GM23338 (cell line): ENCODE results near the gene TMEM139. TPM values are rescaled to one million over a fixed set of nuclear protein-coding genes. Genes with fewer than 3 reads are reported as not detected.
A peak's percentile ranks its signal among the peaks of the same experiment; 100 is the strongest.

Experiments used
- ATAC-seq: fragments of 200-7000 bp; cut with Tn5 transposase; 3 replicates; pipeline ENCODE4 v1.9.1; 2020
- DNase-seq: peaks from one replicate; pipeline ENCODE4 v3.0.0-alpha.2; 2015; ENCODE audit warnings: low spot score
- H2AFZ ChIP-seq: fragments of 200-600 bp; sonication (generic); 2 replicates; pipeline ENCODE4 v1.8.0; 2016; ENCODE audit warnings: antibody characterized with exemption, mild to moderate bottlenecking, moderate library complexity
- H3F3A ChIP-seq: fragments of 200-600 bp; sonication (generic); replicated peaks from 2 replicates; pipeline ENCODE4 v1.8.0; 2017; ENCODE audit warnings: antibody characterized with exemption, mixed run types, low read depth
- H3K27ac ChIP-seq: fragments of 200-600 bp; sonication (generic); 2 replicates; pipeline ENCODE4 v1.6.1; 2016; ENCODE audit warnings: low read depth
- H3K27me3 ChIP-seq: fragments of 200-600 bp; sonication (generic); 2 replicates; pipeline ENCODE4 v1.8.0; 2016; ENCODE audit warnings: mild to moderate bottlenecking, mixed run types, moderate library complexity; ENCODE audit not compliant: insufficient read depth
- H3K36me3 ChIP-seq: fragments of 200-600 bp; sonication (generic); 2 replicates; pipeline ENCODE4 v1.8.0; 2016; ENCODE audit warnings: mild to moderate bottlenecking; ENCODE audit not compliant: insufficient read depth
- H3K4me1 ChIP-seq: fragments of 200-600 bp; sonication (generic); 2 replicates; pipeline ENCODE4 v1.8.0; 2016; ENCODE audit warnings: mild to moderate bottlenecking, moderate library complexity; ENCODE audit not compliant: insufficient read depth
- H3K4me2 ChIP-seq: fragments of 200-600 bp; sonication (generic); 2 replicates; pipeline ENCODE4 v1.7.1; 2017; ENCODE audit warnings: mixed run types
- H3K4me3 ChIP-seq: fragments of 200-600 bp; sonication (generic); 2 replicates; pipeline ENCODE4 v1.6.1; 2016; ENCODE audit warnings: mixed run types
- H3K79me2 ChIP-seq: fragments of 200-600 bp; sonication (generic); replicated peaks from 2 replicates; pipeline ENCODE4 v1.8.0; 2017; ENCODE audit warnings: mild to moderate bottlenecking; ENCODE audit not compliant: insufficient read depth
- H3K9me2 ChIP-seq: fragments of 200-600 bp; sonication (generic); 2 replicates; pipeline ENCODE4 v1.8.0; 2017; ENCODE audit not compliant: insufficient read depth
- H4K20me1 ChIP-seq: fragments of 200-600 bp; sonication (generic); replicated peaks from 2 replicates; pipeline ENCODE4 v1.8.0; 2017; ENCODE audit warnings: mild to moderate bottlenecking; ENCODE audit not compliant: insufficient read depth
- H3K27ac Mint-ChIP-seq: 2 replicates; pipeline ENCODE4 v1.8.0; 2020; ENCODE audit warnings: inconsistent platforms, mild to moderate bottlenecking, moderate library complexity, mixed read lengths
- H3K27me3 Mint-ChIP-seq: 3 replicates; pipeline ENCODE4 v1.8.0; 2022; ENCODE audit warnings: low read depth, mild to moderate bottlenecking, moderate library complexity, mixed read lengths, inconsistent platforms; ENCODE audit not compliant: insufficient read depth, poor library complexity
- H3K36me3 Mint-ChIP-seq: 3 replicates; pipeline ENCODE4 v1.8.0; 2021; ENCODE audit warnings: low read depth, mild to moderate bottlenecking, inconsistent platforms, moderate library complexity, mixed read lengths
- H3K4me1 Mint-ChIP-seq: 3 replicates; pipeline ENCODE4 v1.8.0; 2020; ENCODE audit warnings: mild to moderate bottlenecking, inconsistent platforms, mixed read lengths
- H3K4me3 Mint-ChIP-seq: 3 replicates; pipeline ENCODE4 v1.8.0; 2021; ENCODE audit warnings: moderate library complexity, mild to moderate bottlenecking, inconsistent platforms, mixed read lengths
- H3K9me3 Mint-ChIP-seq: 3 replicates; pipeline ENCODE4 v1.8.0; 2020; ENCODE audit warnings: moderate library complexity, mild to moderate bottlenecking, inconsistent platforms, mixed read lengths
- CREB1 ChIP-seq: fragments of 250-450 bp; sonication (Bioruptor Pico); IDR thresholded peaks from 2 replicates; pipeline ENCODE4 v1.5.0; 2020; ENCODE audit warnings: low read depth, mild to moderate bottlenecking, moderate library complexity
- EZH2 ChIP-seq: fragments of 200-600 bp; sonication (generic); IDR thresholded peaks from one replicate; pipeline ENCODE4 v1.8.0; 2017; ENCODE audit warnings: antibody characterized with exemption, mild to moderate bottlenecking, low read depth; ENCODE audit not compliant: unreplicated experiment
- JUNB ChIP-seq: IDR thresholded peaks from one replicate; pipeline ENCODE4 v1.6.1; 2016; ENCODE audit warnings: antibody characterized with exemption; ENCODE audit not compliant: unreplicated experiment
- POLR2AphosphoS5 ChIP-seq: IDR thresholded peaks from 2 replicates; pipeline ENCODE4 v1.6.1; 2016; ENCODE audit warnings: antibody characterized with exemption, low read depth
- STAT1 ChIP-seq: IDR thresholded peaks from one replicate; pipeline ENCODE4 v1.6.1; 2016; ENCODE audit warnings: antibody characterized with exemption; ENCODE audit not compliant: unreplicated experiment
- polyA plus RNA-seq: library from polyadenylated mRNA; unstranded; fragments of >200 nt; fragmentation: Nextera tagmentation; extraction: Ambion mirVana; gene quantifications from 2 replicates; pipeline ENCODE4 v1.2.1, GENCODE V29; 2016
- total RNA-seq: library from RNA; depleted of rRNA; stranded (reverse); fragments of >200 nt; shearing (Covaris generic); gene quantifications from 2 replicates; pipeline ENCODE4 v1.2.3, GENCODE V29; 2014
- TF ChIP-seq, protein P1 (sequence below): IDR thresholded peaks from one replicate; pipeline ENCODE4 v1.6.1; 2018; ENCODE audit warnings: antibody characterized with exemption; ENCODE audit not compliant: unreplicated experiment
- TF ChIP-seq, protein P2 (sequence below): IDR thresholded peaks from 2 replicates; pipeline ENCODE4 v1.6.1; 2016; ENCODE audit warnings: antibody characterized with exemption
- TF ChIP-seq, protein P3 (sequence below): fragments of 250-450 bp; sonication (Bioruptor Pico); IDR thresholded peaks from 2 replicates; pipeline ENCODE4 v1.5.0; 2020; ENCODE audit warnings: mild to moderate bottlenecking, moderate library complexity
- TF ChIP-seq, protein P4 (sequence below), 2 experiments: fragments of 200-600 bp in 1 of 2; sonication (generic) in 1 of 2; conservative IDR thresholded peaks; 2 replicates each; pipeline versions ENCODE4 v1.5.1 to v1.6.1; 2016 to 2017; ENCODE audit warnings: antibody characterized with exemption in 2 of 2, low read depth in 2 of 2, mild to moderate bottlenecking in 2 of 2, moderate library complexity in 1 of 2

TMEM139 gene
- total and polyA plus RNA-seq, 2 experiments from 2014 or later = 3.3 to 3.6 TPM

DNA sequence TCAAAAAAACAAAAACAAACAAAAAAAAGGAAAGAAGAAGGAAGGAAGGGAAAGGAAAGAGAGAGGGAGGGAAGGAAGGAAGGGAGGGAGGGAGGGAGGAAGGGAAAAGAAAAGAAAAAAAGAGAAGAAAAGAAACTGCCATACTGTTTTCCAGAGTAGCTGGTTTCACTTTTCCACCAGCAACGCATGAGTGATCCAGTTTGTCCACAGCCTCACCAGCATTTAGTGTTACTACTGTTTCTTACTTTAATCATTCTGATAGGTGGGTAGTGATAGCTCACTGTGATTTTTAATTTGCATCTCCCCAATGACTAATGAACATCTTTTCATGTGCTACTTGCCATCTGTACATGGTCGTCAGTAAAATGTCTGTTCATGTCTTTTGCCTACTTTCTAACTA lies 11.9 kb upstream of the TMEM139 start (continued):
- TF ChIP-seq, protein P1, sequence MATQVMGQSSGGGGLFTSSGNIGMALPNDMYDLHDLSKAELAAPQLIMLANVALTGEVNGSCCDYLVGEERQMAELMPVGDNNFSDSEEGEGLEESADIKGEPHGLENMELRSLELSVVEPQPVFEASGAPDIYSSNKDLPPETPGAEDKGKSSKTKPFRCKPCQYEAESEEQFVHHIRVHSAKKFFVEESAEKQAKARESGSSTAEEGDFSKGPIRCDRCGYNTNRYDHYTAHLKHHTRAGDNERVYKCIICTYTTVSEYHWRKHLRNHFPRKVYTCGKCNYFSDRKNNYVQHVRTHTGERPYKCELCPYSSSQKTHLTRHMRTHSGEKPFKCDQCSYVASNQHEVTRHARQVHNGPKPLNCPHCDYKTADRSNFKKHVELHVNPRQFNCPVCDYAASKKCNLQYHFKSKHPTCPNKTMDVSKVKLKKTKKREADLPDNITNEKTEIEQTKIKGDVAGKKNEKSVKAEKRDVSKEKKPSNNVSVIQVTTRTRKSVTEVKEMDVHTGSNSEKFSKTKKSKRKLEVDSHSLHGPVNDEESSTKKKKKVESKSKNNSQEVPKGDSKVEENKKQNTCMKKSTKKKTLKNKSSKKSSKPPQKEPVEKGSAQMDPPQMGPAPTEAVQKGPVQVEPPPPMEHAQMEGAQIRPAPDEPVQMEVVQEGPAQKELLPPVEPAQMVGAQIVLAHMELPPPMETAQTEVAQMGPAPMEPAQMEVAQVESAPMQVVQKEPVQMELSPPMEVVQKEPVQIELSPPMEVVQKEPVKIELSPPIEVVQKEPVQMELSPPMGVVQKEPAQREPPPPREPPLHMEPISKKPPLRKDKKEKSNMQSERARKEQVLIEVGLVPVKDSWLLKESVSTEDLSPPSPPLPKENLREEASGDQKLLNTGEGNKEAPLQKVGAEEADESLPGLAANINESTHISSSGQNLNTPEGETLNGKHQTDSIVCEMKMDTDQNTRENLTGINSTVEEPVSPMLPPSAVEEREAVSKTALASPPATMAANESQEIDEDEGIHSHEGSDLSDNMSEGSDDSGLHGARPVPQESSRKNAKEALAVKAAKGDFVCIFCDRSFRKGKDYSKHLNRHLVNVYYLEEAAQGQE = no peak
- TF ChIP-seq JUNB (no peak), CREB1 (CRISPR knock-in tag) (no peak), POLR2AphosphoS5 (no peak)
- TF ChIP-seq, protein P2, sequence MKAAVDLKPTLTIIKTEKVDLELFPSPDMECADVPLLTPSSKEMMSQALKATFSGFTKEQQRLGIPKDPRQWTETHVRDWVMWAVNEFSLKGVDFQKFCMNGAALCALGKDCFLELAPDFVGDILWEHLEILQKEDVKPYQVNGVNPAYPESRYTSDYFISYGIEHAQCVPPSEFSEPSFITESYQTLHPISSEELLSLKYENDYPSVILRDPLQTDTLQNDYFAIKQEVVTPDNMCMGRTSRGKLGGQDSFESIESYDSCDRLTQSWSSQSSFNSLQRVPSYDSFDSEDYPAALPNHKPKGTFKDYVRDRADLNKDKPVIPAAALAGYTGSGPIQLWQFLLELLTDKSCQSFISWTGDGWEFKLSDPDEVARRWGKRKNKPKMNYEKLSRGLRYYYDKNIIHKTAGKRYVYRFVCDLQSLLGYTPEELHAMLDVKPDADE = no peak

DNA sequence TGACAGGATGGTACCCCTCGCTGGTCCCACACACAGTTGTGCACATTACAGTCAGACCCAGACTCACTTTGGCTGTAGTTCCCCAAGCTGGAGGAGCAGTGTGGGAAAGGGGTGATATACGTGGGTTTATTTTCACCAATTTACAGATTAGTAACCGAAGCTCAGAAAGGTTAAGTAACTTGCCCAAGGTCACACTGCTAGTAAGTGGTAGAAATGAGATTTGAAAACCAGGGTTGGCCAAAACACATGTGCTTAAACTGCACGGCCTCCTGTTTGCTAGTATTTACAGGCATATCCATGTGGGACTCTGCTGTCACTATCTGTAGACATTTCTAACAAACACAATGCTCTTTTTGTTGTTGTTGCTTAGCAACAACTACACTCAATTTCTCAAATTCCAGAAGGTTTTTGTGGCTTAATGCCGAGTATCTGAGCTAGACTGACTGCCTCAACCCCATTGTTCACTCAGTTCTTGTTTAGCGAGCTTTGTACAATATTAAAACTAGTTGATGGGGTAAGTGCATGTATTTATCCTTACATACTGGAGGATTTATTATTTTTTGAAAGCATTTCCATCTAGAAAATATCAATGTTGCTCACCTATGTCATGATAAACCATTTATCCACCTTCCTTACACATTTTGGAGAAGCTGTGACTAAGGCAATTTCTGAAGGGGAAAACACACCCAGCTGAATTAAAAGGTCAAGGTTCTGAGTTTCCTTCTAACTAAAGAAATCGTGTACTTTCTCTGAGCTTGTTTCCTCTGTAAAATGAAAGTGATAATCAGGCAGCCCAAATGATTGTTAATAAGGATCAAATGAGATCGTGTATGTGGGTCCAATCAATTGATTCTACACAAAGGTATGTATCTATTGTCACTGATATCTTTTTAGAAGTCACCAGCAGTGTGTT lies 5.3 kb upstream of the TMEM139 start:
- Histone ChIP-seq H3K27ac (no peak overlapping the region), H3K4me3 (no peak overlapping the region)

More for the DNA sequence above, 5.3 kb upstream of the TMEM139 start:
- ATAC-seq (no peak), DNase-seq (peak; percentile 48)
- Mint-ChIP-seq H3K4me3 (no peak overlapping the region), H3K27ac (no peak overlapping the region), H3K36me3 (no peaks in the 10 kb centered on the region), H3K9me3 (no peaks in the 10 kb centered on the region), H3K27me3 (peaks cover 5% of the 10 kb centered on the region), H3K4me1 (peaks cover 20% of the 10 kb centered on the region)
- H3F3A ChIP-seq = peaks cover 7% of the 10 kb centered on the region; the same call in 1 of the 2 replicates
- H3K9me2 ChIP-seq = no peaks in the 10 kb centered on the region
- H3K4me2 ChIP-seq = no peak overlapping the region
- H3K36me3 ChIP-seq = no peaks in the 10 kb centered on the region
- no peaks in the 10 kb centered on the region for H4K20me1 ChIP-seq
- H3K27me3 ChIP-seq = no peaks in the 10 kb centered on the region
- no peaks in the 10 kb centered on the region for H3K79me2 ChIP-seq
- no peak overlapping the region for H2AFZ ChIP-seq
- peaks cover 17% of the 10 kb centered on the region for H3K4me1 ChIP-seq
- TF ChIP-seq POLR2AphosphoS5 = no peak
- TF ChIP-seq CREB1 (CRISPR knock-in tag) = no peak
- TF ChIP-seq, protein P3, sequence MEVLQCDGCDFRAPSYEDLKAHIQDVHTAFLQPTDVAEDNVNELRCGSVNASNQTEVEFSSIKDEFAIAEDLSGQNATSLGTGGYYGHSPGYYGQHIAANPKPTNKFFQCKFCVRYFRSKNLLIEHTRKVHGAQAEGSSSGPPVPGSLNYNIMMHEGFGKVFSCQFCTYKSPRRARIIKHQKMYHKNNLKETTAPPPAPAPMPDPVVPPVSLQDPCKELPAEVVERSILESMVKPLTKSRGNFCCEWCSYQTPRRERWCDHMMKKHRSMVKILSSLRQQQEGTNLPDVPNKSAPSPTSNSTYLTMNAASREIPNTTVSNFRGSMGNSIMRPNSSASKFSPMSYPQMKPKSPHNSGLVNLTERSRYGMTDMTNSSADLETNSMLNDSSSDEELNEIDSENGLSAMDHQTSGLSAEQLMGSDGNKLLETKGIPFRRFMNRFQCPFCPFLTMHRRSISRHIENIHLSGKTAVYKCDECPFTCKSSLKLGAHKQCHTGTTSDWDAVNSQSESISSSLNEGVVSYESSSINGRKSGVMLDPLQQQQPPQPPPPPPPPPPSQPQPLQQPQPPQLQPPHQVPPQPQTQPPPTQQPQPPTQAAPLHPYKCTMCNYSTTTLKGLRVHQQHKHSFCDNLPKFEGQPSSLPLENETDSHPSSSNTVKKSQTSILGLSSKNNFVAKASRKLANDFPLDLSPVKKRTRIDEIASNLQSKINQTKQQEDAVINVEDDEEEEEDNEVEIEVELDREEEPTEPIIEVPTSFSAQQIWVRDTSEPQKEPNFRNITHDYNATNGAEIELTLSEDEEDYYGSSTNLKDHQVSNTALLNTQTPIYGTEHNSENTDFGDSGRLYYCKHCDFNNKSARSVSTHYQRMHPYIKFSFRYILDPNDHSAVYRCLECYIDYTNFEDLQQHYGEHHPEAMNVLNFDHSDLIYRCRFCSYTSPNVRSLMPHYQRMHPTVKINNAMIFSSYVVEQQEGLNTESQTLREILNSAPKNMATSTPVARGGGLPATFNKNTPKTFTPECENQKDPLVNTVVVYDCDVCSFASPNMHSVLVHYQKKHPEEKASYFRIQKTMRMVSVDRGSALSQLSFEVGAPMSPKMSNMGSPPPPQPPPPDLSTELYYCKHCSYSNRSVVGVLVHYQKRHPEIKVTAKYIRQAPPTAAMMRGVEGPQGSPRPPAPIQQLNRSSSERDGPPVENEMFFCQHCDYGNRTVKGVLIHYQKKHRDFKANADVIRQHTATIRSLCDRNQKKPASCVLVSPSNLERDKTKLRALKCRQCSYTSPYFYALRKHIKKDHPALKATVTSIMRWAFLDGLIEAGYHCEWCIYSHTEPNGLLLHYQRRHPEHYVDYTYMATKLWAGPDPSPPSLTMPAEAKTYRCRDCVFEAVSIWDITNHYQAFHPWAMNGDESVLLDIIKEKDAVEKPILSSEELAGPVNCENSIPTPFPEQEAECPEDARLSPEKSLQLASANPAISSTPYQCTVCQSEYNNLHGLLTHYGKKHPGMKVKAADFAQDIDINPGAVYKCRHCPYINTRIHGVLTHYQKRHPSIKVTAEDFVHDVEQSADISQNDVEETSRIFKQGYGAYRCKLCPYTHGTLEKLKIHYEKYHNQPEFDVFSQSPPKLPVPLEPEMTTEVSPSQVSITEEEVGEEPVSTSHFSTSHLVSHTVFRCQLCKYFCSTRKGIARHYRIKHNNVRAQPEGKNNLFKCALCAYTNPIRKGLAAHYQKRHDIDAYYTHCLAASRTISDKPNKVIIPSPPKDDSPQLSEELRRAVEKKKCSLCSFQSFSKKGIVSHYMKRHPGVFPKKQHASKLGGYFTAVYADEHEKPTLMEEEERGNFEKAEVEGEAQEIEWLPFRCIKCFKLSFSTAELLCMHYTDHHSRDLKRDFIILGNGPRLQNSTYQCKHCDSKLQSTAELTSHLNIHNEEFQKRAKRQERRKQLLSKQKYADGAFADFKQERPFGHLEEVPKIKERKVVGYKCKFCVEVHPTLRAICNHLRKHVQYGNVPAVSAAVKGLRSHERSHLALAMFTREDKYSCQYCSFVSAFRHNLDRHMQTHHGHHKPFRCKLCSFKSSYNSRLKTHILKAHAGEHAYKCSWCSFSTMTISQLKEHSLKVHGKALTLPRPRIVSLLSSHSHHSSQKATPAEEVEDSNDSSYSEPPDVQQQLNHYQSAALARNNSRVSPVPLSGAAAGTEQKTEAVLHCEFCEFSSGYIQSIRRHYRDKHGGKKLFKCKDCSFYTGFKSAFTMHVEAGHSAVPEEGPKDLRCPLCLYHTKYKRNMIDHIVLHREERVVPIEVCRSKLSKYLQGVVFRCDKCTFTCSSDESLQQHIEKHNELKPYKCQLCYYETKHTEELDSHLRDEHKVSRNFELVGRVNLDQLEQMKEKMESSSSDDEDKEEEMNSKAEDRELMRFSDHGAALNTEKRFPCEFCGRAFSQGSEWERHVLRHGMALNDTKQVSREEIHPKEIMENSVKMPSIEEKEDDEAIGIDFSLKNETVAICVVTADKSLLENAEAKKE (CRISPR knock-in tag) = no peak
- TF ChIP-seq STAT1 = no peak
- TF ChIP-seq, protein P4, sequence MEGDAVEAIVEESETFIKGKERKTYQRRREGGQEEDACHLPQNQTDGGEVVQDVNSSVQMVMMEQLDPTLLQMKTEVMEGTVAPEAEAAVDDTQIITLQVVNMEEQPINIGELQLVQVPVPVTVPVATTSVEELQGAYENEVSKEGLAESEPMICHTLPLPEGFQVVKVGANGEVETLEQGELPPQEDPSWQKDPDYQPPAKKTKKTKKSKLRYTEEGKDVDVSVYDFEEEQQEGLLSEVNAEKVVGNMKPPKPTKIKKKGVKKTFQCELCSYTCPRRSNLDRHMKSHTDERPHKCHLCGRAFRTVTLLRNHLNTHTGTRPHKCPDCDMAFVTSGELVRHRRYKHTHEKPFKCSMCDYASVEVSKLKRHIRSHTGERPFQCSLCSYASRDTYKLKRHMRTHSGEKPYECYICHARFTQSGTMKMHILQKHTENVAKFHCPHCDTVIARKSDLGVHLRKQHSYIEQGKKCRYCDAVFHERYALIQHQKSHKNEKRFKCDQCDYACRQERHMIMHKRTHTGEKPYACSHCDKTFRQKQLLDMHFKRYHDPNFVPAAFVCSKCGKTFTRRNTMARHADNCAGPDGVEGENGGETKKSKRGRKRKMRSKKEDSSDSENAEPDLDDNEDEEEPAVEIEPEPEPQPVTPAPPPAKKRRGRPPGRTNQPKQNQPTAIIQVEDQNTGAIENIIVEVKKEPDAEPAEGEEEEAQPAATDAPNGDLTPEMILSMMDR (conservative IDR thresholded peaks at IDR 0.05; ENCODE audit: low read depth in 2 of 2) = no peak
- TF ChIP-seq, protein P2 = no peak
- TF ChIP-seq EZH2 = no peak
